Measurements from ENCODE around the gene CAPN3. TPM values are rescaled to one million over a fixed set of nuclear protein-coding genes. Genes with fewer than 3 reads are reported as not detected.

The CAPN3 gene
- total RNA-seq, 1 donor from 2014 or later = 45.4 TPM

DNA sequence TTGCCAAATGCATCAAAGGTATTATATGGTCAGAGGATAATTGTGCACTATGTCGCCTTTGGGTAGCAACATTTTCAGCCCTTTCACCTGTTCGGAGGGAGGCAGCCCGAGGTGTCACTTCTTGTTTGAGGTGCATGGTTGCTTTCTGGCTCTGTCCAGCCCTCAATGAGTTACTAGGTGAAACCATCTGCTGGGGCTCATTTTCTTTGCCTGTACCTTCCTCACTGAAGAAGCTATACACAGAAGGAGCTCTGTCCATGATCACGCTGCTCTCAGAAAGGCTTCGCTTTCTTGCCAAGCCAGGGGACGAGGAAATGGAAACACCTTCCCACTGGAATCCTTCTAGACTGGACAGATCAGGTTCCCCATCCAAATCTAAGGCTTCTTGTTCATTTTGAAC, 89.0 kb downstream of the CAPN3 start:
- no peak for TF ChIP-seq CTCF (IDR thresholded peaks at IDR 0.05)
- no peaks in the 10 kb centered on the region for H3K9me3 ChIP-seq
- no peaks in the 10 kb centered on the region for H3K27me3 ChIP-seq
- DNase-seq = no peak
- H3K27ac ChIP-seq = no peak overlapping the region
- H3K36me3 ChIP-seq = peaks cover 84% of the 10 kb centered on the region
- ATAC-seq = no peak
- H3K4me3 ChIP-seq = no peak overlapping the region
- peaks cover 6% of the 10 kb centered on the region for H3K4me1 ChIP-seq
- intact Hi-C loops (cut with DNase I) = no loop called here

GRCh38 chr15:42449770-42450424, 90.6 kb downstream of the CAPN3 start:
- peak; percentile 82 for ATAC-seq
- peaks cover 6% of the 10 kb centered on the region for H3K4me1 ChIP-seq
- intact Hi-C loops (cut with DNase I) = no loop called here
- peak overlapping the region; percentile 12 for H3K4me3 ChIP-seq
- H3K27me3 ChIP-seq = no peaks in the 10 kb centered on the region
- H3K9me3 ChIP-seq = no peaks in the 10 kb centered on the region
- no peak for TF ChIP-seq CTCF (IDR thresholded peaks at IDR 0.05)
- DNase-seq = no peak
- H3K27ac ChIP-seq = peak overlapping the region; percentile 39
- peaks cover 78% of the 10 kb centered on the region for H3K36me3 ChIP-seq

DNA sequence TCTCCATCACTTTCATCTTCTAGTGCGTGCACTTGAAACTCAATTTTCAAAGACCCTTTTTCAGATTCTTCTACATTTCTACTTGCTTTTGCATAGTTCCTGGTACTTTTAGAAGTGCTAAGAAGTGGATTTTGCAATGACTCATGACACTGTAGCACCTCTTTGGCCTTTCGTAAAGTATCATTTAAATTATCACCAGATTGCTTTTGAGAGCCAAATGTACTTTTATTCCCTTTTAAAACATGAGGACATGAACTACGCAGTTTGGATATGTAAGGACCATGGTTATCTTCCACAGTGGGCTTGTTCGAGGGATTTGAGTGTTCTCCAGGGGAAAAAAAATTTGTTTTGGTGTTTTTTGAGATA, 91.1 kb downstream of the CAPN3 start:
- Histone ChIP-seq H3K36me3 (peaks cover 73% of the 10 kb centered on the region), H3K9me3 (no peaks in the 10 kb centered on the region), H3K27me3 (no peaks in the 10 kb centered on the region), H3K4me3 (no peak overlapping the region), H3K4me1 (peaks cover 6% of the 10 kb centered on the region), H3K27ac (peak overlapping the region; percentile 39)
- intact Hi-C loops (cut with DNase I) = no loop called here
- DNase-seq (no peak), ATAC-seq (peak; percentile 37)
- no peak for TF ChIP-seq CTCF (IDR thresholded peaks at IDR 0.05)

GRCh38 chr15:42453826-42454225, 94.5 kb downstream of the CAPN3 start:
- Histone ChIP-seq H3K4me3 (no peak overlapping the region), H3K4me1 (peaks cover 21% of the 10 kb centered on the region), H3K9me3 (no peaks in the 10 kb centered on the region), H3K36me3 (peaks cover 40% of the 10 kb centered on the region), H3K27me3 (no peaks in the 10 kb centered on the region), H3K27ac (no peak overlapping the region)
- DNase-seq (no peak), ATAC-seq (no peak)
- no peak for TF ChIP-seq CTCF (IDR thresholded peaks at IDR 0.05)
- intact Hi-C loops (cut with DNase I) = no loop called here

- no peaks in the 10 kb centered on the region for H3K27me3 ChIP-seq
- DNase-seq = no peak
- no peaks in the 10 kb centered on the region for H3K9me3 ChIP-seq
- peaks cover 15% of the 10 kb centered on the region for H3K4me1 ChIP-seq
- H3K4me3 ChIP-seq = peak overlapping the region; percentile 40
- peak overlapping the region; percentile 81 for H3K27ac ChIP-seq
- TF ChIP-seq CTCF (IDR thresholded peaks at IDR 0.05) = no peak
- no peak for ATAC-seq
- intact Hi-C loops (cut with DNase I) = no loop called here
- H3K36me3 ChIP-seq = peaks cover 14% of the 10 kb centered on the region
These were observed 97.2 kb downstream of the CAPN3 start for GRCh38 chr15:42456531-42456930.

GRCh38 chr15:42456971-42457370, 97.7 kb downstream of the CAPN3 start:
- no peaks in the 10 kb centered on the region for H3K27me3 ChIP-seq
- no peak for TF ChIP-seq CTCF (IDR thresholded peaks at IDR 0.05)
- peak overlapping the region; percentile 81 for H3K27ac ChIP-seq
- H3K36me3 ChIP-seq = peaks cover 10% of the 10 kb centered on the region
- peak overlapping the region; percentile 40 for H3K4me3 ChIP-seq
- no peak for ATAC-seq
- intact Hi-C loops (cut with DNase I) = no loop called here
- no peaks in the 10 kb centered on the region for H3K9me3 ChIP-seq
- DNase-seq = no peak
- peaks cover 15% of the 10 kb centered on the region for H3K4me1 ChIP-seq

Data from upper lobe of right lung (tissue), 1 donor.